ENCODE results near the gene MTUS2.

Gene MTUS2

GRCh38 chr13:29073755-29074154 lies 253.6 kb downstream of the MTUS2 start:
- DNase-seq (ENCODE audit: low spot score), result no peak
- TF ChIP-seq, protein P1, sequence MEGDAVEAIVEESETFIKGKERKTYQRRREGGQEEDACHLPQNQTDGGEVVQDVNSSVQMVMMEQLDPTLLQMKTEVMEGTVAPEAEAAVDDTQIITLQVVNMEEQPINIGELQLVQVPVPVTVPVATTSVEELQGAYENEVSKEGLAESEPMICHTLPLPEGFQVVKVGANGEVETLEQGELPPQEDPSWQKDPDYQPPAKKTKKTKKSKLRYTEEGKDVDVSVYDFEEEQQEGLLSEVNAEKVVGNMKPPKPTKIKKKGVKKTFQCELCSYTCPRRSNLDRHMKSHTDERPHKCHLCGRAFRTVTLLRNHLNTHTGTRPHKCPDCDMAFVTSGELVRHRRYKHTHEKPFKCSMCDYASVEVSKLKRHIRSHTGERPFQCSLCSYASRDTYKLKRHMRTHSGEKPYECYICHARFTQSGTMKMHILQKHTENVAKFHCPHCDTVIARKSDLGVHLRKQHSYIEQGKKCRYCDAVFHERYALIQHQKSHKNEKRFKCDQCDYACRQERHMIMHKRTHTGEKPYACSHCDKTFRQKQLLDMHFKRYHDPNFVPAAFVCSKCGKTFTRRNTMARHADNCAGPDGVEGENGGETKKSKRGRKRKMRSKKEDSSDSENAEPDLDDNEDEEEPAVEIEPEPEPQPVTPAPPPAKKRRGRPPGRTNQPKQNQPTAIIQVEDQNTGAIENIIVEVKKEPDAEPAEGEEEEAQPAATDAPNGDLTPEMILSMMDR (IDR thresholded peaks at IDR 0.05; ENCODE audit: extremely low read depth, missing control alignments), result no peak

- DNase-seq (ENCODE audit: low spot score), result no peak
- TF ChIP-seq, protein P1 (IDR thresholded peaks at IDR 0.05; ENCODE audit: extremely low read depth, missing control alignments), result no peak
These were observed 257.1 kb downstream of the MTUS2 start for GRCh38 chr13:29077051-29077813.

DNA sequence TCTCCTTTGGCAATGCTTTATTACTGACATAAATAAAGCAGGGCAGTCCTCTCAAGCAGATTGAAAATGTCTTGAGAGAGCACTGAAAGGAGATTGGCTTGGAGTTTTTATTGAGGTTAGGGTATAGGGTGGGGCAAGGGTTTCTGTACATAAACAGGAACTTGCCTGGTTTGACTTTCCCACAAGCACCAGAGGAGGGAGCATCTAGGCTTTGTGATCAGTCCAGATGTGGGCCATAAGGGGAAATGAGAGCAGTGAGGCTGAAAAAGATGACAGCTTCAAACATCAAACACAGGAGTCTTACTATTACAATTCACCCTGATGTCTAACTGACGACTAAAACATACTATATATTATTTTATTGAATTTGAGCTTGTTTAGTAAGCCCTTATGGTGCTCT lies 260.9 kb downstream of the MTUS2 start:
- DNase-seq (ENCODE audit: low spot score), result peak; percentile 56
- TF ChIP-seq, protein P1 (IDR thresholded peaks at IDR 0.05; ENCODE audit: extremely low read depth, missing control alignments), result peak; percentile 34

DNA sequence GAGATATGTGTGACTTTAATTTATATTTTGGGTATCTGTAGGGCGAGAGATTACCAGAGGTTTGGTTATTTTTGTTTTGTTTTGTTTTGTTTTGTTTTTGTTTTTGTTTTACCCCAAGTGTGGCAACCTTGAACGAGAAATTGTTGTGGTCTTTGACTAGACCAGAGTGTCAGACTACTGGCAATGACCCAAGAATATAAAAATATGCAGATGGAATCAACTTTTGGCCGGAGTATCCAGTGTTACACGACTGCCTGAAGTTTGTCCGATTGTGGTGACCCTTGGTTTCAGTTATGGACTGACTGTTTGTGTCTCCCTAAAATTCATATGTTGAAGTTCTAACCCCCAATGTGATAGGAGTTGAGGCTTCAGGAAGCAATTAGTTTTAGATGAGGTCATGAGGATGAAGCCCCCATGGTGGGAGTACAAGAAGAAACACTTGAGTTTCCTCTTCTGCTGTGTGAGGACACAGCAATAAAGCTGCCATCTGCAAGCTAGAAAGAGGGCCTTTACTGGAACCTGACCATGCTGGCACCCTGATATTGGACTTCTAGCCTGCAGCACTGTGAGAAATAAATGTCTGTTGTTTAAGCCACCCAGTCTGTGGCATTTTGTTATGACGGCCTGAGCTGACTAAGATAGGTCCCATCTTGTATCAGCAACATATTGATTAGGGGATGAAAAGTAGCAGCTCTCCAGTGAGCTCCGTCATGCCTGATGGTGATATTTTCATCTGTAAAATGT lies 261.7 kb downstream of the MTUS2 start:
- TF ChIP-seq, protein P1 (IDR thresholded peaks at IDR 0.05; ENCODE audit: extremely low read depth, missing control alignments), result no peak
- no peak for DNase-seq (ENCODE audit: low spot score)

DNA sequence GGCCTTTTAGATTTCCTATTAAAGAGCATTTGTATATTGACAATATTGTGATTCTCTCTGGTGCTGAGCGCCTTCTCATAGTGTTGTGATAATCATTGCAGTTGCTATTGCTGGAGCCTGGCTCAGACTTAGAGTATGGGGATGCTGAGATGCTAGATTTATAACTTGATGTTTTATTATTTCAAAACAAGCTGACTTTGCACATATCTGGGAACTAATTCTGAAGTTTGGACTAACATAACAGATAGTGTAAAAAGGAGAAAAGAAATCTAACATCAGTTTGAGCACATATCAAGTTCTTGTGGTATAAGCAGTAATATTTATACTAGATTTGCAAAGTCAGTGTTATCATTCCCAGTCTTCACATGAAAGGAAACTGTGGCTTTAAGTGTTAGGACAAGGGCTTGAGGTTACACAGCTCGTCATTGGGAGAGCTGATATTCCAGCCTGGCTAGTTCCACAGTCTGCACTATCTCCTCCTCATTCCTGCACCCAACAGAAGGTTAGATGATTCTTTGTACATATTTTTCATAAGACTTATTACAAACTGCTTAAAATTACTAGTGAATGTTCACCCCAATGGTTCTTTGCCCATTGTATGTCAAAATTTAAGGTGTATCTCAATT lies 279.8 kb downstream of the MTUS2 start:
- no peak for DNase-seq (ENCODE audit: low spot score)
- TF ChIP-seq, protein P1 (IDR thresholded peaks at IDR 0.05; ENCODE audit: extremely low read depth, missing control alignments), result no peak

DNA sequence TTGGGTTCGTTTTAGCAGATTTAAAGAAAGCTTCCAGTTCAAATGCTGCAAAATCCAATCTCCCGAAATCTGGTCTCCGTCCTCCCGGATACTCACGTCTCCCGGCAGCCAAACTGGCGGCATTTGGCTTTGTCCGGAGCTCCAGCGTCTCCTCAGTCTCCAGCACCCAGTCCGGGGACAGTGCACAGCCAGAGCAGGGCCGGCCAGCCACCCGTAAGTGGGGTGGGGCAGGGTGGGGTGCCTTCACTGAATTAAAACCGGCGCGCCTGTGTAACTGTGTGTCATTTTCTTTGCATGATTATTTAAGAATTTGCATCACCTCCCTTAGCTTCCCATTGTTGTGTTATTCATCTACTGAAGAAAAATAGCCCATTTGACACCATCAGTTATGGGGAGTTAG lies 280.6 kb downstream of the MTUS2 start:
- TF ChIP-seq, protein P1 (IDR thresholded peaks at IDR 0.05; ENCODE audit: extremely low read depth, missing control alignments), result no peak
- DNase-seq (ENCODE audit: low spot score), result no peak

GRCh38 chr13:29101409-29101808 lies 281.3 kb downstream of the MTUS2 start:
- DNase-seq (ENCODE audit: low spot score), result no peak
- TF ChIP-seq, protein P1 (IDR thresholded peaks at IDR 0.05; ENCODE audit: extremely low read depth, missing control alignments), result no peak
